Measurements from ENCODE around the gene ENTPD8. TPM values are rescaled to one million over a fixed set of nuclear protein-coding genes. Genes with fewer than 3 reads are reported as not detected.

The ENTPD8 gene
- total RNA-seq, 2 experiments from 2014 or later: not detected

GRCh38 chr9:137423514-137424291, 17.5 kb downstream of the ENTPD8 start:
- DNase-seq: no peak
- CTCF ChIA-PET: interaction anchor here (0.8 to 2.0 kb wide), 11 partner anchors 13 to 147 kb away, joined by 3 to 19 read pairs (median 4); partner anchors contain the start of genes MRPL41 and NRARP
- Mint-ChIP-seq H3K27ac (no peak overlapping the region), H3K4me3 (peak overlapping the region; percentile 32), H3K9me3 (no peaks in the 10 kb centered on the region), H3K36me3 (ENCODE audit: low read depth) (no peaks in the 10 kb centered on the region), H3K4me1 (peaks cover 15% of the 10 kb centered on the region), H3K27me3 (peaks cover 7% of the 10 kb centered on the region)
- POLR2A ChIA-PET: interaction anchor here (0.5 to 1.9 kb wide), 11 partner anchors 12 to 309 kb away, joined by 3 to 15 read pairs (median 5); partner anchors contain the start of genes DPP7, EHMT1, NRARP and NSMF

- Mint-ChIP-seq H3K9me3 (no peaks in the 10 kb centered on the region), H3K27me3 (peaks cover 7% of the 10 kb centered on the region), H3K4me1 (peaks cover 15% of the 10 kb centered on the region), H3K36me3 (ENCODE audit: low read depth) (no peaks in the 10 kb centered on the region), H3K27ac (peak within 1 kb of the TSS; percentile 50), H3K4me3 (peak within 1 kb of the TSS; percentile 78)
- ChIA-PET POLR2A (interaction anchor here (0.5 to 1.9 kb wide), 16 partner anchors 10 to 336 kb away, joined by 3 to 15 read pairs (median 4); partner anchors contain the start of genes DPP7, EHMT1, MAN1B1 and MRPL41), CTCF (interaction anchor here (0.6 to 2.0 kb wide), 19 partner anchors 12 to 148 kb away, joined by 3 to 19 read pairs (median 4); partner anchors contain the start of genes MRPL41, NRARP and NSMF)
- peak; percentile 96 for DNase-seq
Observed at GRCh38 chr9:137422604-137423513, 18.3 kb downstream of the ENTPD8 start, which contains the start of the genes EXD3 and NOXA1. EXD3 (minus strand) TSS chr9:137423162; CDS start chr9:137395357, 27,805 bp downstream. NOXA1 (plus strand) TSS chr9:137423393; CDS start chr9:137423530, 137 bp downstream.

GRCh38 chr9:137421838-137422603, 19.1 kb downstream of the ENTPD8 start:
- H3K4me1 Mint-ChIP-seq: peaks cover 15% of the 10 kb centered on the region
- H3K9me3 Mint-ChIP-seq: no peaks in the 10 kb centered on the region
- H3K27me3 Mint-ChIP-seq: peaks cover 7% of the 10 kb centered on the region
- no peaks in the 10 kb centered on the region for H3K36me3 Mint-ChIP-seq (ENCODE audit: low read depth)
- ChIA-PET CTCF (interaction anchor here (0.9 to 2.0 kb wide), 7 partner anchors 11 to 124 kb away, joined by 3 to 19 read pairs (median 4); partner anchors contain the start of gene NSMF), POLR2A (interaction anchor here (0.7 to 1.9 kb wide), 10 partner anchors 9 to 182 kb away, joined by 3 to 15 read pairs (median 6); partner anchors contain the start of genes MRPL41, NRARP, NSMF and PNPLA7)
- H3K27ac Mint-ChIP-seq: peak overlapping the region; percentile 50
- H3K4me3 Mint-ChIP-seq: peak overlapping the region; percentile 78
- no peak for DNase-seq

GRCh38 chr9:137417161-137418021, 23.8 kb downstream of the ENTPD8 start:
- ChIA-PET CTCF (no interaction called here), POLR2A (interaction anchor here (1.0 kb wide), 1 partner anchor 101 kb away, joined by 4 read pairs; no protein-coding TSS in a partner anchor)
- Mint-ChIP-seq H3K9me3 (no peaks in the 10 kb centered on the region), H3K4me1 (peaks cover 19% of the 10 kb centered on the region), H3K4me3 (peak overlapping the region; percentile 53), H3K27me3 (no peaks in the 10 kb centered on the region), H3K36me3 (ENCODE audit: low read depth) (no peaks in the 10 kb centered on the region), H3K27ac (no peak overlapping the region)
- DNase-seq: no peak

- peaks cover 14% of the 10 kb centered on the region for H3K4me1 Mint-ChIP-seq
- no peak overlapping the region for H3K27ac Mint-ChIP-seq
- no peaks in the 10 kb centered on the region for H3K36me3 Mint-ChIP-seq (ENCODE audit: low read depth)
- POLR2A ChIA-PET: no interaction called here
- H3K4me3 Mint-ChIP-seq: no peak overlapping the region
- H3K9me3 Mint-ChIP-seq: no peaks in the 10 kb centered on the region
- H3K27me3 Mint-ChIP-seq: no peaks in the 10 kb centered on the region
- no peak for DNase-seq
- CTCF ChIA-PET: no interaction called here
Observed at GRCh38 chr9:137416563-137417151, 24.5 kb downstream of the ENTPD8 start.

GRCh38 chr9:137416006-137416562, 25.1 kb downstream of the ENTPD8 start:
- Mint-ChIP-seq H3K27ac (no peak overlapping the region), H3K36me3 (ENCODE audit: low read depth) (no peaks in the 10 kb centered on the region), H3K9me3 (no peaks in the 10 kb centered on the region), H3K4me3 (no peak overlapping the region), H3K27me3 (no peaks in the 10 kb centered on the region), H3K4me1 (peaks cover 16% of the 10 kb centered on the region)
- CTCF ChIA-PET: no interaction called here
- POLR2A ChIA-PET: no interaction called here
- no peak for DNase-seq

- POLR2A ChIA-PET: no interaction called here
- Mint-ChIP-seq H3K9me3 (no peaks in the 10 kb centered on the region), H3K4me1 (peaks cover 20% of the 10 kb centered on the region), H3K27ac (no peak overlapping the region), H3K36me3 (ENCODE audit: low read depth) (no peaks in the 10 kb centered on the region), H3K27me3 (no peaks in the 10 kb centered on the region), H3K4me3 (no peak overlapping the region)
- no peak for DNase-seq
- CTCF ChIA-PET: interaction anchor here (1.2 kb wide), 1 partner anchor 10 kb away, joined by 3 read pairs; no protein-coding TSS in a partner anchor
Observed at GRCh38 chr9:137415451-137415850, 25.7 kb downstream of the ENTPD8 start.

GRCh38 chr9:137412431-137412830, 28.7 kb downstream of the ENTPD8 start:
- H3K4me1 Mint-ChIP-seq: peaks cover 23% of the 10 kb centered on the region
- CTCF ChIA-PET: no interaction called here
- DNase-seq: no peak
- no peaks in the 10 kb centered on the region for H3K9me3 Mint-ChIP-seq
- H3K27ac Mint-ChIP-seq: no peak overlapping the region
- no peaks in the 10 kb centered on the region for H3K36me3 Mint-ChIP-seq (ENCODE audit: low read depth)
- H3K27me3 Mint-ChIP-seq: no peaks in the 10 kb centered on the region
- no peak overlapping the region for H3K4me3 Mint-ChIP-seq
- POLR2A ChIA-PET: interaction anchor here (1.6 kb wide), 1 partner anchor 10 kb away, joined by 5 read pairs; the partner anchor contains the start of gene EXD3

GRCh38 chr9:137411645-137412380, 29.3 kb downstream of the ENTPD8 start:
- POLR2A ChIA-PET: interaction anchor here (0.8 to 1.6 kb wide), 2 partner anchors 11 kb away, joined by 3 to 5 read pairs; partner anchors contain the start of genes EXD3 and NOXA1
- CTCF ChIA-PET: interaction anchor here (0.8 kb wide), 1 partner anchor 11 kb away, joined by 3 read pairs; the partner anchor contains the start of genes EXD3 and NOXA1
- DNase-seq: peak; percentile 66
- Mint-ChIP-seq H3K27ac (no peak overlapping the region), H3K9me3 (no peaks in the 10 kb centered on the region), H3K27me3 (no peaks in the 10 kb centered on the region), H3K4me3 (no peak overlapping the region), H3K4me1 (peaks cover 23% of the 10 kb centered on the region), H3K36me3 (ENCODE audit: low read depth) (no peaks in the 10 kb centered on the region)

- CTCF ChIA-PET: interaction anchor here (0.8 kb wide), 1 partner anchor 12 kb away, joined by 3 read pairs; the partner anchor contains the start of genes EXD3 and NOXA1
- H3K36me3 Mint-ChIP-seq (ENCODE audit: low read depth): no peaks in the 10 kb centered on the region
- H3K27me3 Mint-ChIP-seq: no peaks in the 10 kb centered on the region
- no peak for DNase-seq
- H3K4me3 Mint-ChIP-seq: peak overlapping the region; percentile 24
- peaks cover 23% of the 10 kb centered on the region for H3K4me1 Mint-ChIP-seq
- H3K27ac Mint-ChIP-seq: no peak overlapping the region
- POLR2A ChIA-PET: interaction anchor here (0.8 kb wide), 1 partner anchor 12 kb away, joined by 3 read pairs; the partner anchor contains the start of genes EXD3 and NOXA1
- H3K9me3 Mint-ChIP-seq: no peaks in the 10 kb centered on the region
Observed at GRCh38 chr9:137411260-137411644, 29.9 kb downstream of the ENTPD8 start.

Measured in activated CD4-positive, alpha-beta memory T cell treated with anti-CD3 and anti-CD28 coated beads, Interleukin-2, amount 10 ng/mL, durations not matched to agents 7 days and 5 days (primary cell).